ENCODE data around the gene KIF21B. TPM values are rescaled to one million over a fixed set of nuclear protein-coding genes. Genes with fewer than 3 reads are reported as not detected.

KIF21B gene
- total and polyA plus RNA-seq, 2 of the 8 experiments (the other 6 are each of a cell fraction or from before 2014, with no cell fraction given) = 10.8 to 26.5 TPM

DNA sequence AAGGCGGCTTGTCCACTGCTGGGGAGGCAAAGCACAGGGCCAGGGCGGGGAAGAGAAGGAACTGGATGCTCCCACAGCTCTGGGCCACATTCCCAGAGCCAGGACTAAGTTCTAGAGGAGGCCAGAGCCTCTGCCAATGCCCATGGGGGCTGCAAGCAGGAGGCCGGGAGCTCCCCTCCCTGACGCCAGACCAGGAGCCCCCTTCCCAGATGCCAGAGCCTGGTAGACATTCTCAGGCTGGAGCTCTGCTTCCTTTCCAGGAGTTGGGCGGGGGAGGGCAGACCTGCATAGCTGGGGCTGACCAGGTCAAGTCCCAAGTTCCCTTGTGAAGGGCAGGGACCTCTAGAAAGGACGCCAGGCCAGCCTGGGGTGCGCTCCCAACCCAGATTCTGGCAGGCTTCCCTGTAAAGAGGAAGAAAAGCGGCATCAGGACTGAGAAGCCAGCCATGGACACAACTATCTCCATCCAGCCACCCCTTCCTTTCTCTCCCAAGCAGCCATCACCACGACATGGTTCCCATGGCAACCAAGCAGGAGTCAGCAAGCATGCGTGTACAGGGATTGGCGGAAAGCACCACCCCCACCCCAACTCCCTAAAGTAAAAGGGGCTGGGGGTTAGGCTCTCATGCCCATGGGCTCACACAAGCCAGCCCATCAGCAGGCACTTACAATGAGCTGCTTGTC is 13.4 kb downstream of the KIF21B start:
- H2BK15ac ChIP-seq (ENCODE audit: low read length) = no peak overlapping the region
- ChIA-PET CTCF (ENCODE audit: partially characterized antibody) (interaction anchor here (0.6 to 23.5 kb wide), 15 partner anchors 11 to 1183 kb away, joined by 3 to 532 read pairs (median 4); partner anchors contain the start of gene ASCL5), POLR2A (ENCODE audit: partially characterized antibody) (interaction anchor here (0.8 to 2.4 kb wide), 8 partner anchors 8 to 105 kb away, joined by 3 to 8 read pairs (median 4); no protein-coding TSS in a partner anchor)
- H3K27ac ChIP-seq (ENCODE audit: low read depth, low read length) = 0 out of 2 replicates have a peak overlapping the region, but pooled peaks have one; percentile 26
- H3K9me3 ChIP-seq (ENCODE audit: insufficient read depth in 2 of 2, low read depth in 1 of 2, low read length in 1 of 2) = no peaks in the 10 kb centered on the region
- H3K4me3 ChIP-seq (ENCODE audit: extremely low read depth in 1 of 4, insufficient read depth in 2 of 4, low read depth in 3 of 4, low read length in 4 of 4) = no peak overlapping the region
- H2AFZ ChIP-seq (ENCODE audit: low read length) = no peak overlapping the region
- peaks cover 10% of the 10 kb centered on the region for H3K79me1 ChIP-seq (ENCODE audit: low read depth, low read length)
- 75% methylated on average over 11 of the region's 11 CpGs; no CpG with 5 or more reads in 1 of the 2 experiments for WGBS, 2 experiments (ENCODE audit: extremely low coverage in 1 of 2, insufficient coverage in 1 of 2, insufficient read length in 1 of 2, insufficient replicate concordance in 2 of 2, low coverage in 1 of 2, low lambda C conversion rate in 2 of 2, missing lambda C conversion rate in 1 of 2)
- H3K23ac ChIP-seq (ENCODE audit: insufficient read length) = no peak overlapping the region
- no peak overlapping the region for H2BK120ac ChIP-seq (replicated peaks; ENCODE audit: low read depth, low read length)
- no peak overlapping the region for H2AK5ac ChIP-seq (ENCODE audit: low read depth, low read length)
- DNase-seq (ENCODE audit: low read depth in 1 of 2, low spot score in 2 of 2) (no peak), FAIRE-seq (no peak)
- no peak for TF ChIP-seq YY1 (IDR thresholded peaks at IDR 0.05; ENCODE audit: low read depth, low read length)
- TF ChIP-seq SIN3A (conservative IDR thresholded peaks at IDR 0.05 in 1 of 2, IDR thresholded peaks at IDR 0.05 in 1 of 2; ENCODE audit: low read depth in 1 of 2, low read length in 2 of 2) = 0 out of 4 replicates have a peak, but pooled peaks of 1 of the 2 experiments have one; percentile 38
- no peak for TF ChIP-seq SIRT6 (IDR thresholded peaks at IDR 0.05; ENCODE audit: low read length)
- TF ChIP-seq, protein P1, sequence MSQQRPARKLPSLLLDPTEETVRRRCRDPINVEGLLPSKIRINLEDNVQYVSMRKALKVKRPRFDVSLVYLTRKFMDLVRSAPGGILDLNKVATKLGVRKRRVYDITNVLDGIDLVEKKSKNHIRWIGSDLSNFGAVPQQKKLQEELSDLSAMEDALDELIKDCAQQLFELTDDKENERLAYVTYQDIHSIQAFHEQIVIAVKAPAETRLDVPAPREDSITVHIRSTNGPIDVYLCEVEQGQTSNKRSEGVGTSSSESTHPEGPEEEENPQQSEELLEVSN (IDR thresholded peaks at IDR 0.05) = no peak
- peak overlapping the region in 1 of 2 experiments; percentile 43; a peak in 2 of 4 replicates for H3K4me2 ChIP-seq (ENCODE audit: insufficient read depth in 1 of 2, low read depth in 2 of 2, low read length in 2 of 2)
- peaks cover 6 to 11% of the 10 kb centered on the region in 2 experiments for H4K20me1 ChIP-seq (replicated peaks in 1 of 2; ENCODE audit: control insufficient read depth in 1 of 2, insufficient read depth in 2 of 2, low read length in 2 of 2)
- no peak overlapping the region for H3K4ac ChIP-seq (replicated peaks; ENCODE audit: insufficient read length, low read depth, low read length)
- peaks cover 0 to 6% of the 10 kb centered on the region in 2 experiments; a peak in 1 of 4 replicates for H3K79me2 ChIP-seq (ENCODE audit: control insufficient read depth in 1 of 2, insufficient read depth in 2 of 2, low read length in 2 of 2)
- H3K56ac ChIP-seq (replicated peaks; ENCODE audit: insufficient read length, low read depth, low read length) = no peak overlapping the region
- H3K14ac ChIP-seq (ENCODE audit: insufficient read length) = no peak overlapping the region
- no peak overlapping the region for H3K18ac ChIP-seq (ENCODE audit: extremely low read depth, low read length)
- peaks cover 11% of the 10 kb centered on the region; the same call in 1 of the 2 replicates for H3K23me2 ChIP-seq (ENCODE audit: low read depth, low read length)
- peak overlapping the region in 1 of 4 experiments; percentile 9; a peak in 2 of 7 replicates for H3K9ac ChIP-seq (replicated peaks in 1 of 4; ENCODE audit: extremely low read depth in 1 of 4, low read depth in 3 of 4, low read length in 3 of 4)
- no peak overlapping the region for H2BK20ac ChIP-seq (ENCODE audit: low read length)
- H4K91ac ChIP-seq (replicated peaks; ENCODE audit: insufficient read length, low read length) = no peak overlapping the region
- no peak overlapping the region for H2BK5ac ChIP-seq (ENCODE audit: low read depth, low read length)
- no peaks in the 10 kb centered on the region for H3K27me3 ChIP-seq (replicated peaks in 1 of 4; ENCODE audit: control insufficient read depth in 3 of 4, extremely low read depth in 1 of 4, insufficient read depth in 3 of 4, low read length in 3 of 4)
- H3K36me3 ChIP-seq (ENCODE audit: control insufficient read depth in 2 of 4, insufficient read depth in 4 of 4, low read length in 3 of 4) = 0 out of 8 replicates have a peak, but pooled peaks cover 0 to 3% (median 0%) of the 10 kb centered on the region in 4 experiments
- H4K5ac ChIP-seq (ENCODE audit: insufficient read length, low read depth, low read length) = no peak overlapping the region
- peak overlapping the region; percentile 28; the same call in 1 of the 2 replicates for H4K8ac ChIP-seq (ENCODE audit: extremely low read depth, insufficient read depth, low read length)
- H3K4me1 ChIP-seq (replicated peaks in 1 of 4; ENCODE audit: control insufficient read depth in 3 of 4, insufficient read depth in 4 of 4, low read length in 3 of 4) = peaks cover 0 to 17% (median 11%) of the 10 kb centered on the region in 4 experiments; a peak in 6 of 7 replicates
- H2BK12ac ChIP-seq (ENCODE audit: low read depth, low read length) = no peak overlapping the region
